ENCODE results near the gene NPC1L1.
A peak's percentile ranks its signal among the peaks of the same experiment; 100 is the strongest.

NPC1L1 gene

DNA sequence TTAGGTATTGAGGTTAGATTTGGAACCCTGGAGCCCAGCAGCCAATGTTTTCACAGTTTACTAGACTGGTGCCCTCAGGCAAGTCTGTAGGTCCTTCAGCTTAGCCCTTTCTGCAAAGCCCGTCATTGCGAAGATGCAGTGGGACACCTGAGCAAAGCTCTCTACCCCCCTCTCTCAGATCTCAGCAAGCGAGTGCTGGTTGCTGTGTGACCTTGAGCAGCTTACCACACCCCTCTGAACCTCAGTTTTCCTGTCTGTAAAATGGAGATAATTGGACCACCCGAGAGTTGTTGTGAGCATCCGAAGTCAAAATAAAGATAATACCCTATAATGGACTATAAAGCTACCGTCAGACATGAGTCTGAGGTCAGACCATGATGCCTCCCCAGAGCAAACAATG is 3.7 kb downstream of the NPC1L1 start:
- DNase-seq (ENCODE audit: low spot score), result no peak

DNA sequence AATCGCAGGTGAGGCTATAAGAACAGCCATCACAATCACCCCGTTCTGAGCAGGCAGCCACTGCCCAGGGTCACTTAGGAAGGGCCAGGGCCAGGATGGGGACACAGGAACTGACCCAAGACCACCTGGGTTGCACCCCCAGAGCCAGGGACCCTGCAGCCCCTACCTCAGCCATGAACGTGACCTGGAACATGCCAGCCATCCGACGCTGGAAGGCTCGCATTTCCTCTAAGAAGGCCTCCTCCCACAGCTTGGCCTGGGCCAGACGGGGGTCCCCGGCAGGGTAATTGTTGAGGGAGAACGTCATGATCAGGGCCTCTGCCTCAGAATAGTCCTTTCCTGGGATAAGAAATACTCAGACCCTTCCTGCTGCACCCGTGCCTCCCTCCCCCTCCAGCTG is 5.0 kb downstream of the NPC1L1 start:
- no peak for DNase-seq (ENCODE audit: low spot score)

DNA sequence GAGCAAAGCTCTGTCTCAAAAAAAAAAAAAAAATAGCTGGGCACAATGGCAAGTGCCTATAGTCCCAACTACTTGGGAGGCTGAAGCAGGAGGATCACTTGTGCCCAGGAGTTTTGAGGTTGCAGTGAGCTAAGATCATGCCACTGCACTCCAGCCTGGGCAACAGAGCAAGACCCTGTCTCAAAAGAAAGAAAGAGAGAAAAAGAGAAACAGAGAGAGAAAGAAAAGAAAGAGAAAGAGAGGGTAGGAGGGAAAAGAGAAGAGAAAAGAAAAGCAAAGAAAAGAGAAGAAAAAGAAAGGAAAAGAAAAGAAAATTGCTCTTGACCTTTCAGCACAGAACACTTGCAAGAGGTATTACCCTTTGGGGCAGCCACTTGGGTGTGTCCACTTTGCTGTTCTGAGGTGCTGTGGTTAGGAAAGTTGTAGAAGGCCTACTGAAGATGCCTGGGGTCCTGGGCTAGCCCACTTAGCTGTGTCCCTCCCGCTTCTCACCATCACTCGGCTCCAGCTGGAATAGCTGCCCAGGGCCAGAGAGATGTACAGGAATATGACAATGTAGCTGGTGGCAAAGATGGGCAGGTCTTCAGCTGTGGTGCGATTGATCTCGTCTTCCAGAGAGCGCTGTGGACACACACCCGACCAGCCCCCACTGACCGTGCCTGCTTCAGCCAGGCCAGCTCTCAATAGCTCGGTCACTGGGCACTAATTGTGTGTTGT is 5.6 kb downstream of the NPC1L1 start:
- no peak for DNase-seq (ENCODE audit: low spot score)

DNA sequence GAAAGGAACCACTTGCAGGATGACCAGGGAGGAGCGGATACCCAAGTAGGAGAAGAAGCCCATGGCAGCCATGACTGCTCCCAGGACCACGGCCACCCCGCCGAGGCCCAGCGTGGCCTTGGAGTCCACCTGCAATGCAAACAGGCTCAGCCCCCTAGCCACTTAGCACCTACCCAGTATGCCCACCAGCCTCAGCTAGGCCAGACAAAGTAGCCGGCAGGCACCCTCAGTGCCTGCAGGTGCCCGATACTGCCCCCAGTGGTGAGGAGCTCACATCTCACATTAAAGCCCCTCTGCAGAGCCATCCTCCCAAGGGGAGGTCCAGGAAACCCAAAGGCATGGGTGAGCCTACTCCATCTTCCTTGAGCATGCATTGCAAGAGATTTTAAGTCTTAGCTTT is 6.6 kb downstream of the NPC1L1 start:
- DNase-seq (ENCODE audit: low spot score), result peak; percentile 63

DNA sequence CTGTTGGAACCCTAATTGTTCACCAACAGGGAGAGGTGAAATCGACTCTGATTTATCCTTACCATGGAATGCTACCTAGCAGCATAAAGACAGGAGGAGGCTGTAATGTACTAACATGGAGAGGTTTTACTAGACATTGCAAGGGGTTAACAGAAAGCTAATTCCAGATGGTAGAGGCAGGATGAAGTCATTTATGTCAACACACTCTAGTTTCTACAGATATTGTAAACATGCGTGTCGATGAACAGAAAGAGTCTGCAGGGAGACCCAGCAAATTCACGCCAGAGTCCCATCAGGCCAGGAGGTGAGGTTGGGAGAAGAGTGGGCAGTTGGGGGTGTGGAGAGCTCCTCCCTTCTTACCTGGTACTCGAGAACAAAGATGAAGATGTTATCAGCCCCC is 7.0 kb downstream of the NPC1L1 start:
- peak; percentile 54 for DNase-seq (ENCODE audit: low spot score)

DNA sequence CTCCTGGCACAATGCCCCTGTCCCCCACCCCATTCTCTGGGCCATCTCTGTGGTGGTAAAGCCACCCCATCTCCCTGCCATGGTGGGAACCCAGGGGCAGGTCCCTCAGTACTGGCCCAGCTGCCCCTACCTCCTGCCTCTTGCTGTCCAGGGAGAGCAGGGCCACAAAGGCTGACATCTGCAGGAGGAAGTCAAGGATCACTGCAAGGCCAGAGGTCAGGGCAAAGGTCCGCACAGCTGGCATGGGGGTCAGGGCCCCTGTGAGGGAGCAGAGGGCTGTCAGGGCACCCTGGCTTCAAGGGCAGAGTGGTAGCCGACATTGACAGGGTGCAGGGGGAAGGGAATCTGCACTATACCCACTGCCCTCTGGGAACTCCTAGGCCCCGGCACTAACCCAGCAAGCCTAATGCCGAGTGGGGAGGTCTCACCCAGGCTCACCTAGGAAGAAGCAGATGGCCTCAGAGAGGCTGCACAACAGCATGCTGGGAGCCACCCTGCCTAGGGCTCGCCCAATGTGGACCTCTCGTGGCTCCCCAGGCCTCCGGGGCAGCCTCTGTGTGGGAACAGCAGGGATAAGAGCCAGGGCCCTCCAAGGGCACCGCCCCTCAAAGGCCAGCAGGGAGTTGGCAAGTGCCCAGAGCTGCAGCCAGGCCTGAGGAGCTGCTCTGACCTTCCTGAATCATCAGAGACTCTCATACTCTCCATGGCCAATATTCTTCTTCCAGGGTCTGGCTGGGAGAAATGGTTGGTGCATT is 7.7 kb downstream of the NPC1L1 start:
- DNase-seq (ENCODE audit: low spot score), result peak; percentile 59

DNA sequence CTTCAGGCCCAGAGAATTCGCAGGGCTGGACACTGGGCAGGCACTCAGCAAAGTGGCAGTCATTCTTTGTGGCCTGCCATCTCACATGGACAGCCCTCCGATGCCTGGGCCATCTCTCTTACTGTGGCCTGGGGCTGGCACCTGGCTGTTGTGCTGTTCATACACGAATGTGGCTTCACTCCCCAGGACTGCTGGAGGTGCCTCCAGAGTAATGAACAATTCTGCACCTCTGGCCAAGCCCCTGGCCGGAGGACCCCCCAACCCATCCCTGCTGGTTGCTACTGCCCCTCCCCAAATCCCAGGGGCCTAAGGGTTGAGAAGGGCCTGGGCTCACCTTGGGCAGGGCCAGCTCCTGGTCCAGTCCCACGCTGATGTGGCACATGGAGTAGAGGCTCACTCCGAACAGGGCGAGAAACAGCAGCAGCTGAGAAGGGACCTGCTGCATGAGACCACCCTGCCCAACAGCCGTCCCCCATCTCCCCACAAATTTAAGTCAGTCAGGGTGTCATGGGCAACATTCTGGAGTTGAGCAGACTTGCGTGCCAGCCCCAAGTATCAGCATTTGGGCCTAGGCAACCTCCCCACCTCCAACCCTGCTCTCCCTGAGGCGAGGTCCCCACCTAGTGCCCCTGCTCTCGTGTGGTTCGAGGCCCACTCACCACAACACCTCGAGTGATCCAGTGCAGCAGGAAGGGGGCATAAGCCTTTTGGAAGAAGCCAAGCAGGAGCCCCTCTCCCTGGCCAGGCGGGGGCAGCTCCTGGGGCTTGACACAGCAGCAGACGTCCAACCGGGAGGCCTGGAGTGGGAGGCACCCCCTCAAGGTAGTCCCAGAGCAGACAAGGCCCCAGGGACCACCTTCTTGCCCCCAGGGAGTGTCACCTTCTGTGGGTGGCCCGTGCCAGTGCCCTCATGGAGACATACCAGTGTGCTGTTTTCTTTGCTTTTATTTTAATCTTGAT is 9.4 kb downstream of the NPC1L1 start:
- no peak for DNase-seq (ENCODE audit: low spot score)

DNA sequence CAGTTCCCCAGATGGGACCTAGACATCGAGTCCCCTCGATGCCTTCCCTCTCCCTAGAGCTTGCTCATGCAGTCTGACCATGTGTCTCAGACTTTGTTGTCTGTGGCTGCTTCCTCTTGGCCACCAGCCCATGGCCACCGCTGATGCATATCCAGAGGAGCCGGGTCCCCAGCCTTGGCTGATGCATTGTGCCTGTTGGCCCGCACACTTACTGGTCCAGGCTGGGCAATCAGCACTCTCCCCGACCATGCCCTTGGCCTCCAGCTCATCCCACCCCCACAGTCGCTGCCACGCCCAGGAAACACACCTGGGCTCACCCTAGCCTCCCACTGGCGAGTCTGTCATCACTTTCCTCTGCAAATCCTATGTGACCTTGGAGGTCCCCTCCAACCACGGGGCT is 10.1 kb downstream of the NPC1L1 start:
- DNase-seq (ENCODE audit: low spot score), result no peak

DNA sequence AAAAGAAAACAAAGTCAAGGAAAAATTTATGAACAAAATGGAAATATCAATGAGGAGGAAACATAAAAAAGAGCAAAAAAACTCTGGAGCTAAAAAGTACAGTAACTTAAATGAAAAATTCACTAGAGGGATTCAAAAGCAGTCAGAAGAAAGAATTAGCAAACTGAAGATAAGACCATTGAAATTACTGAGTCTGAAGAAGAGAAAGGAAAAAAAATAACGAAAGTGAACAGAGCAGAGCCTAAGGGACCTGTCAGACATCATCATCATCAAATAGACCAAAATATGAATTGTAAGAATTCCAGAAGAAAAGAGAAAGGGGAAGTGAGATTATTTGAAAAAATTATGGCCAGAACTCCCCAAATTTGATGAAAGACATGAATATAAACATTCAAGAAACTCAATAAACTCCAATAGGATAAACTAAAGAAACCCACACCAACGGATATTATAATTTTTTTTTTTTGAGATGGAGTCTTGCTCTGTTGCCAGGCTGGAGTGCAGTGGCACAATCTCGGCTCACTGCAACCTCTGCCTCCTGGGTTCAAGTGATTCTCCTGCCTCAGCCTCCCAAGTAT is 16.2 kb downstream of the NPC1L1 start:
- DNase-seq (ENCODE audit: low spot score), result no peak

DNA sequence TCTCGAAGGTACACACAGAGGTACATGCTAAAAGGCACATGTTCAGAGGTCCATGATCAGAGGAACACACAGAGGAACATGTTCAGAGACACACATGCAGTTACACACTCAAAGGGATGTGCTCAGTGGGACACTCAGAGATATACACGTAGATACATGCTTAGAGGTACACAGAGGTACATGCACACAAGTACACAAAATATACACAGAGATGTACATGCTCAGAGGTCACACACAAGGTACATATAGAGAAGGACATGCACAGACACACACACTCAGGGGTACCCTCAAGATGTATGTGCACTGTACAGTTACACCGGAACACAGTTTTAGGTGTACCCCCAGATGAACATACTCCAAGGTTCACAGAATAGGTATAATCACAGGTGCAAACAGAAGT is 18.8 kb downstream of the NPC1L1 start:
- DNase-seq (ENCODE audit: low spot score), result no peak

DNA sequence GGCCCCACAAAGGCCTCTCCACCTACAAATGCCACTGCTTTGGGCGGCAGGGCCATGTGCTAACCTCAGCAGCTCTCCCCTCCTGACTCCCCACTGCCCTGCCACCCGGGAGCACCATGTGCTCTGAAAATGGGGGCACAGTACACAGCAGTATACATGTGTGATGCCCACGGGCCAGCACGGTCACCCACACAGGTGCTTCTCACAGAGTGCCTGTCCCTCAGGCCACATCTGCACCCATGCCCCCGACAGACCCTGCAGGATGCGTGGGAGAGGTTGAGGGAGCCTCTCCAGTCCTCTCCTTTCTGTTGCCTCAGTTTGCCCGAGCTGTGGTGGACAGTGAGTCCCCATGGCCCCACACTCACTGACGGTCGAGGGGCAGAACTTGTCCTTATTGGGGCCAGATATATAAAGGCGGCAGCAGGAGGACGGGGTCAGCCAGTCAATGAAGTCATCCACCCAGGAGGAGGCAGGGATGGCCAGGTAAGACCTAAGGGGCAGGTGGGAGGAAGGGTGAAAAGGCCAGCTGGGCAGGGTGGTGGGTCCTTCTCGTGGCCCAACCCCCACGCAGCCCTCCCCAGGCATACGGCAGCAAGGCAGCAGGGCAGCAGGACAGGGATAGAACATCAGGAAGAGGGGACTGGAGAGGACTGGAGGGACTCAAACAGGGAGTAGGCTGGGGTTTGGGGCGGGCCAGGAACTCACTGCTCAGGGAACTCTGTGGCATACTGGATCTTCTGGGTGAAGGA is 19.6 kb downstream of the NPC1L1 start:
- no peak for DNase-seq (ENCODE audit: low spot score)

DNA sequence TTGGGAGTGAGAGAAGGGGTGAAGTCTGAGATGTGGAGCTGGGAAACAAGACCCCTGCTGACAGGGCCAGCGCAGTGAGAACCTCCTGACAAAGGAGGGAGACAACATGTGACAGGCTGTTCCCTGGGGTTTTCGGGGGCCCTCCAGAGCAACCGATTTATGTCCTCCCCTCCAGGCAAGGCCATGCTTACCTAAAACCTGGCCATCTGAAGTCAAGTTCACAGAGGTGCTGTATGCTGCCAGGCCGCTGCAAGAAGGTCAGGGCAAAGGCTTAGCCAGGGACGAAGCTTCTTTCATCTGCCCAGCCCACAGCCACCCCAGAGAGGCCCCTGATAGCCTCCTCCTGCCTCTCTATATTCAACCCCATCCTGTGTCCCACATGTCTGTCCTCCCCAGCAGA is 20.6 kb downstream of the NPC1L1 start:
- no peak for DNase-seq (ENCODE audit: low spot score)

DNA sequence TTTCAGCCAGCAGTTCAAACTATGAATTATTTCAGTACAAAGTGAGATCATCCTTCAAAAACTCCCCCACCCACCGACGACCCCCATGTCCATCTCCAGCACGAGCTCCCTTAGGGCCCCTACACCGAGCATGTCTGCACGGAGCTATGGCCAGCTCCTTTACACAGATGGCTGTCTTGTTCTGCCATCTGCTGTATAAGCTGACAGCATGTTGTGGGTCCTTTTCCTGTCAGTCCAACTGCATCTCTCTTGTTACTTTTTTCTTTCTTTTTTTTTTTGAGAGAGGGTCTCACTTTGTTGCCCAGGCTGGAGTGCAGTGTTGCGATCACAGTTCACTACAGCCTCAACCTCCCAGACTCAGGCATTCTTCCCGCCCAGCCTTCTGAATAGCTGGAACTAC is 21.6 kb downstream of the NPC1L1 start:
- no peak for DNase-seq (ENCODE audit: low spot score)

DNA sequence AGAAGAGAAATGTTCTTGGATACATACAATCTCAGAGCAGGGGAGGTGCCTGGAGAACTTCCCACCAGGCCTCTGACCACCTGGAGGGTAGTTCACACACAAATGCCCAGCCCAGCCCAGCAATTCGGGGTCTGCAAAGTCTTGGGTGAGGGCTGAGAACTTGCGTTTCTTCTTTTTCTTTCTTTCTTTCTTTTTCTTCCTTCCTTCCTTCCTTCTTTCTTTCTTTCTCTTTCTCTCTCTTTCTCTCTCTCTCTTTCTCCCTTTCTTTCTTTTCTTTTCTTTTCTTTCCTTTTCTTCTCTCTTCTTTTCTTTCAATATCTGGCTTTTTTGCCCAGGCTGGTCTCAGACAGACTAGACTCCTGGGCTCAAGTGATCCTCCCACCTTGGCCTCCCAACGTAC is 22.4 kb downstream of the NPC1L1 start:
- no peak for DNase-seq (ENCODE audit: low spot score)

DNA sequence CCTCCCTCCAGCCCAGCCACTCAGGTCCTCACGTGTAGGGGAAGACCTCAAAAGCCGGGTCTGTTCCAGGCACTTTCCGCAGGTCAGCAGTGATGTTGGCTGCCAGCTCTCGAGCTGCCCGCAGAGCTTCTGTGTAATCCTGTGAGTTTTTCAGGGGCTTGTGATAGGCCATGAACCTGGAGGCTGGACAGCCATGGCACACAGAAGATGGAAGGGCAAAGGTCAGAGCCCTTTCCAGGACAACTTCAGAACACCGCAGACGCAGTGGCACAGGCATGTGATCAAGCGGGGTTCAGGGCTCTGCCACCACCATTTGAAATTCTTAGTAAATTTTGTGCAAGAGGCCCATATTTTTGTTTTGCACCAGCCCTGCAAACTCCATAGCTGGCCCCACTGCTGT is 24.0 kb downstream of the NPC1L1 start:
- DNase-seq (ENCODE audit: low spot score), result no peak

DNA sequence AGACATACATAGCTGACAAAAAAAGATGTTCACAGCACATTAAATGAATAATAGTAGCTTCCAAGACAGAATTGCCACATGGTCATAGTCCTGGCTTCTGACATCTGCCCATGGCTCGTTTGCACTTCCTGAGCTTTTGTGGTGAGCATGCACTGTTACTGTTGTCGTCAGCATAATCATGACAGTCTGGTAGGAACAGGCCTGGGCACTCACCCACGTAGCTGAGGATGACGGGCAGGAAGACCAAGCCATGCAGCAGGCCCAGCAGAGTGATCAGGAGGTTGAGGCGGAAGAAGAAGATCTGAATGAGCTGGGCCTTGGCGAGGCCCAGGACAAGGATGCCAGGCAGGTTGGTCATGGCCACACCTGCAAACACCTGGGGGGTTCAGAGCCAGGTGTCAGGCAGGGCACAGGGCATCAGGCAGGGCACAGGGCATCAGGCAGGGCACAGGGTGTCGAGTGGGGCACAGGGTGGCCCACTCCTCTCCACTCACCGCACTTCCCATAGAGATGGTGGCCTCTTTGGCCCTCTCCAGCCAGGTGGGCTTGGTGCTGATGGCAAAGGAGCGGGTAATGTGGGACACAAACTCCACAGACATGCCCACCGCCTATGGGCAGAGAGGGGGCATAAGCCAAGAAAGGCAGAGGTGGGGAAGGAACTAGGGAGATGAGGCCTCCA is 25.4 kb downstream of the NPC1L1 start:
- DNase-seq (ENCODE audit: low spot score), result no peak

DNA sequence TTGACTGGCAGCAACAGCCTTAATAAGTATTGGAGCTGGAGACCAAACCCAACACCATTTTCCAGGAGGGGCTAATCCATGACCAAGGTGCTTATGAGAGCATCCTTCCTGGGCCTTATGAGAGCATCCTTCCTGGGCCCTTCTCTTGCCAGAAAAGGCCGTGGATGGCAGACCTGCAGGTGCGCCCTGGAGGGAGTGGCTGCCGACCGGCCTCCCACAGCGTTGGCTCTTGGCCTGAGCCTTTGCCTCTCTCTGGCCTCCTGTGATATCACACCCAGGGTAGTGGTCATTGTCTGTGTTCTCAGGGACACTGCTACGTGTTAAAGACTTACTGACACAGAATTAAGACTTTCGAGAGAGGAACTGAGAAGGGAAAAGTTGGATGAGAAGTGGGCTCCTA is 28.4 kb downstream of the NPC1L1 start:
- DNase-seq (ENCODE audit: low spot score), result no peak

DNA sequence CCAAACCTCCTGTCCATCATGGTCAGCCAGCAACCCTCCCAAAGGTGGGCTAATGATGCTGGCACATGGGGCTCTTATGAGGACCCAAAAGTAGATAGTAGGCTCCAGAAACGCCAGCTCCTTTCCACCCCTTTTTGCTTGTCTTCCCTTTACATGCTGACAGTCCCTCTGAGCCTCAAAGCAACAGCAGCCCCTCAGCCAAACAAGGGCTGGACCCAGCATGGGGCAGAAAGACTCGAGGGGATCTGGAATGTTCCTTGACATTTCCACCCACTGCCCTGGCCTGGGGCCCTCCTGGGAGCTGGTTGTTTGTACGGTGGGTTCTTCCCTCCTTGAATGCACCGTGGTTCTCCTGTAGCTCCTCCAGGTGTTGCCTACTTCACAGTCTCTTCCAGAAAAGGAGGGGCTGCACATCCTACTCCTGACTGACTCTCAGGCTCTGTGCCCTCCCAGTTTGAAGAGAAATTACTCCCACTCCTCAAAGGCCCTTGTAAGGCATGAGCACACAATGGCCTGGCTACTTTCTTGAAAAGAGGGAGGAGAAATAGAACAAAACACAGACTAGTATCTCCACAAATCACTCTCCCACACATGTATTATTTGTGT is 29.2 kb downstream of the NPC1L1 start:
- DNase-seq (ENCODE audit: low spot score), result no peak

DNA sequence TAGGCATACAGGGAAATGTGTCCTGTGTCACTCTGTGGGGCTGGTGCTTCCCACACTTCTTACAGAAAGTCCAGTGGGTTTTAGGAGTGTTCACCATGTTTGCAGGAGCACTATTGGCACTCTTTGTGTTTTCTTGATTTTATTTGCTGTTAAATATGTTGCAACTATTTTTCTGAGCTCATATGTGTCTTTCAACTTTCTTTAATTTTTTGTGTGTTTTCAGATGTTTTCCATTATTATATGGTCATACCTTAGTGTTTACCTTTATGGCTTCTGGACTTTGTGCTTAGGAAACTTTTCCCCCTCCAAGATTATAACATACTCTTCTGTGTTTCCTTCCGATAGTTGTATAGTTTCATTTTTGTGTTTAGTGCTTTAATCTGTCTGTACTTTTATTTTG is 29.9 kb downstream of the NPC1L1 start:
- no peak for DNase-seq (ENCODE audit: low spot score)

DNA sequence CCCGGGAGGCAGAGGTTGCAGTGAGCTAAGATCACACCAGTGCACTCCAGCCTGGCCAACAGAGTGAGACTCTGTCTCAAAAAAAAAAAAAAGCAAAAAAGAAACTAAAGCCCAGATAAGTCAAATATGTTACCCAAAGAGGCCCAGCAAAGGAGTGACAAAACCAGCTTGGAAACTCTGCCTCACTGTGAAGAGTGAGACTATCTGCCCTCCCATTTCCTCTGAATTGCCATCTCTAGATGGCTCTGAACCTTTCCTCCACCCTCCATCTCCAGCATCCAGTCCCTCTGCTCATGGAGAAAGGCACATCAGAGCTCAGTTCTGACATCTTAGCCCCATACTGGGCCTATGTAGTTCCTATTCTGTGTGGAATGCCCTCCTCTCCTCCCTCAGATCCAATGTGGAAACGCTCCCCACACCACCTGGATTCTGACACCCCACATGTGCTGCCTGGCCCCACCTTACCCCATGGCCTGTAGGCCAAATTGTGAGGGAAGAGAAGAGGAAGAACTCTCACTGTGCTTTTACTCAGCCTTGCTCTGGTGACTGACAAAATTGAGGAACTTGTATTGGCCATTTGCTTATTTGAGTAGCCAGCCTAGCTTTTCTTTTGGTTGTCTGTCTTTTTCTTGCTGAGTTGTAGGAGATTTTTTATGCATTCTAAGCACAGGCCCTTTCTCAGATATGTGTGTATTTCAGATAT is 32.7 kb downstream of the NPC1L1 start:
- DNase-seq (ENCODE audit: low spot score), result no peak

All from AG08396 (cell line).